K562 (cell line): ENCODE measurements around the gene NUP107. TPM values are rescaled to one million over a fixed set of nuclear protein-coding genes. Genes with fewer than 3 reads are reported as not detected.

Experiments
- EWSR1 ChIP-seq: fragments of 450-650 bp; IDR thresholded peaks from 2 replicates; pipeline ENCODE4 v1.6.1; 2018; ENCODE audit warnings: borderline replicate concordance, mild to moderate bottlenecking, low read depth, moderate library complexity; ENCODE audit not compliant: partially characterized antibody
- HDAC1 ChIP-seq, 2 experiments: fragments of 450-650 bp; IDR thresholded peaks; 2 replicates each; pipeline ENCODE4 v1.6.1; 2016 to 2017; ENCODE audit warnings: inconsistent platforms in 1 of 2, mild to moderate bottlenecking in 1 of 2, moderate library complexity in 1 of 2
- HNRNPK ChIP-seq: fragments of 200-400 bp; formaldehyde crosslinking; IDR thresholded peaks from one replicate; pipeline ENCODE4 v1.6.1; 2018; ENCODE audit warnings: mild to moderate bottlenecking, low read depth, low read length; ENCODE audit not compliant: poor library complexity, severe bottlenecking
- ILK ChIP-seq: fragments of 450-650 bp; IDR thresholded peaks from 2 replicates; pipeline ENCODE4 v1.6.1; 2016; ENCODE audit warnings: missing genetic modification characterization, low read depth, mild to moderate bottlenecking, missing compliant biosample characterization, moderate library complexity, borderline replicate concordance
- MECOM ChIP-seq: fragments of 250-450 bp; sonication (Bioruptor Pico); IDR thresholded peaks from 2 replicates; pipeline ENCODE4 v1.8.0; 2022; ENCODE audit warnings: inconsistent platforms
- MEF2D ChIP-seq: conservative IDR thresholded peaks from 2 replicates; pipeline ENCODE4 v1.6.1; 2016; ENCODE audit warnings: low read depth, missing genetic modification characterization, missing compliant biosample characterization
- NCOR1 ChIP-seq: fragments of 450-650 bp; IDR thresholded peaks from 2 replicates; pipeline ENCODE4 v1.6.1; 2016; ENCODE audit warnings: mild to moderate bottlenecking, moderate library complexity
- NELFE ChIP-seq: IDR thresholded peaks from 2 replicates; pipeline ENCODE4 v1.6.1; 2011; ENCODE audit warnings: mild to moderate bottlenecking; ENCODE audit not compliant: insufficient read depth, insufficient read length
- NONO ChIP-seq, 2 experiments: fragments of 200-400 bp in 1 of 2; fragments of 450-650 bp in 1 of 2; formaldehyde crosslinking in 1 of 2; IDR thresholded peaks; 2 replicates each; pipeline ENCODE4 v1.6.1; 2017; ENCODE audit warnings: low read depth in 2 of 2, mild to moderate bottlenecking in 2 of 2, moderate library complexity in 2 of 2, low read length in 1 of 2
- SMARCC2 ChIP-seq: fragments of 450-650 bp; IDR thresholded peaks from 2 replicates; pipeline ENCODE4 v1.6.1; 2017; ENCODE audit warnings: antibody characterized with exemption, moderate library complexity, mild to moderate bottlenecking, low read depth
- SNRNP70 ChIP-seq: fragments of 200-400 bp; formaldehyde crosslinking; optimal IDR thresholded peaks from 2 replicates; pipeline ENCODE3; 2017; ENCODE audit warnings: low read depth, low read length
- THAP12 ChIP-seq: fragments of 250-450 bp; sonication (Bioruptor Pico); IDR thresholded peaks from 2 replicates; pipeline ENCODE4 v1.9.0; 2021; ENCODE audit warnings: mild to moderate bottlenecking, inconsistent platforms
- ZKSCAN3 ChIP-seq: fragments of 250-450 bp; sonication (Bioruptor Pico); IDR thresholded peaks from 2 replicates; pipeline ENCODE4 v1.4.0; 2020
- ZNF175 ChIP-seq: fragments of 200-800 bp; sonication (Bioruptor generic); IDR thresholded peaks from 2 replicates; pipeline ENCODE4 v1.6.1; 2016; ENCODE audit warnings: low read depth, mild to moderate bottlenecking, missing genetic modification characterization, missing compliant biosample characterization
- ZNF197 ChIP-seq: fragments of 200-800 bp; sonication (Bioruptor generic); IDR thresholded peaks from 2 replicates; pipeline ENCODE4 v1.6.1; 2016; ENCODE audit warnings: low read depth, missing genetic modification characterization, missing compliant biosample characterization
- ZNF212 ChIP-seq: fragments of 450-650 bp; formaldehyde crosslinking; IDR thresholded peaks from 2 replicates; pipeline ENCODE4 v1.4.0; 2020; ENCODE audit warnings: mild to moderate bottlenecking
- ZNF780A ChIP-seq: fragments of 250-450 bp; sonication (Bioruptor Pico); IDR thresholded peaks from 2 replicates; pipeline ENCODE4 v1.5.0; 2021; ENCODE audit warnings: mild to moderate bottlenecking
- polyA plus RNA-seq, 8 experiments: library from polyadenylated mRNA; depleted of rRNA in 4 of 8; stranded (reverse) in 5 of 8; unstranded in 3 of 8; fragments of >200 nt; fragmentation: Nextera tagmentation in 2 of 8; fragmentation: Illumina TruSeq in 1 of 8; extraction: Ambion mirVana in 2 of 8; extraction: Trizol in 1 of 8; gene quantifications; 2 replicates each; pipeline versions ENCODE4 v1.2.1 to v1.2.3, GENCODE V29; 2011 to 2014; ENCODE audit warnings: inconsistent platforms in 1 of 8, missing spikeins in 1 of 8
- total RNA-seq, 7 experiments: library from RNA; depleted of rRNA in 6 of 7; stranded (reverse); fragments of >200 nt in 6 of 7; fragmentation: Illumina TruSeq in 2 of 7; extraction: Trizol in 2 of 7; gene quantifications; 2 replicates each; pipeline versions ENCODE4 v1.2.1 to v1.2.3, GENCODE V29; 2011 to 2021; ENCODE audit warnings: low replicate concordance in 1 of 7
- TF ChIP-seq, protein P1 (sequence below): fragments of 450-650 bp; IDR thresholded peaks from 2 replicates; pipeline ENCODE4 v1.6.1; 2016; ENCODE audit warnings: missing biosample characterization, missing genetic modification characterization
- TF ChIP-seq, protein P2 (sequence below), 2 experiments: fragments of 450-650 bp in 1 of 2; IDR thresholded peaks; 2 replicates each; pipeline ENCODE4 v1.6.1; 2011 to 2017; ENCODE audit warnings: low read depth in 2 of 2, antibody characterized with exemption in 1 of 2, borderline replicate concordance in 1 of 2, low read length in 1 of 2, mild to moderate bottlenecking in 1 of 2, mixed read lengths in 1 of 2; ENCODE audit not compliant: control insufficient read depth in 1 of 2

Gene NUP107
- total and polyA plus RNA-seq, 9 of the 15 experiments (the other 6 are each of a cell fraction or from before 2014, with no cell fraction given): 129 to 277 (median 199) TPM

DNA sequence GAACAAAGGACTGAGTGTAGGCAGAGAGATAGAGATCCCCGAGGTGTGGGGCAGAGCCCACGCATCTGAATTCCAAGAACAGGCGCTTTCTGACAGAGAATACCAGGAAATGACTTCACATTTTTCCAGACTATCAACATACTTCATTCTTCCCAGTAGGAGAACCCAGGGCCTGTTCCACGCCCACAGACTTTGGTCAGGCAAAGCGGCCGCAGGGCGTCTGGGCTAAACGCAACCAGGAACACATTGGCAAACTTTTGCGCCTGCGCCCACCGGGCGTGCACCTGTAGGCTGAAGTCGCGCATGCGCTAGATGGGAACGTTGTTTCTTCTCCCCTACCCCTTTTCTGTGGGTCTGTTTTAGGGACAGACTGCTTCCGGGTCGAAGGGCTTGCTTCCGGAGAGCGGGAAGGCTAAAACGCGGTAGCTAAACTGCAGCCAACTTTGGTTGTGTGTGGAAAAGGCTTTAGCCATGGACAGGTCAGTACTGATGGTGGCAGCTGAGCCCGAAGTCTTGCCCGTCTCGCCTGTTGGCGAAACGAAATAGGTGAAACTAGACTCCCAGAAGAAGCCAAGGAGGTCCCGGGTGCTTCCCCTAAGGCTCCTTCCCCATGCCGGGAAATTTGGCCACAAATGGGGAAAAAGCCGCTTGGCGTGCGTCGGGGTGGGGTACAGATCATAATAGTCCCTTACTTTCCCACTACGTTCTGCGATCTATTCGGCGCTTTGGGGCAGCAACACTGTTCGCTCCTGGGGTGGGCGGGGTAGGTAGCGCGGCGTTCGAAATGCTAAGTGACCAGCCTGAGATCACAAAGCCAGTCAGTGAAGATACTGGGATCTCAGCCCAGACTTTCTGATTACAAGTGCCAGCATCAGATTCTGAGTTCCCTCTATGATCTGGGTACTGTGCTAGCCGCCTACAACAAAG is at the start of gene NUP107 (continued):
- TF ChIP-seq NCOR1: peak; percentile 79; the same call in 1 of the 2 replicates
- TF ChIP-seq, protein P1, sequence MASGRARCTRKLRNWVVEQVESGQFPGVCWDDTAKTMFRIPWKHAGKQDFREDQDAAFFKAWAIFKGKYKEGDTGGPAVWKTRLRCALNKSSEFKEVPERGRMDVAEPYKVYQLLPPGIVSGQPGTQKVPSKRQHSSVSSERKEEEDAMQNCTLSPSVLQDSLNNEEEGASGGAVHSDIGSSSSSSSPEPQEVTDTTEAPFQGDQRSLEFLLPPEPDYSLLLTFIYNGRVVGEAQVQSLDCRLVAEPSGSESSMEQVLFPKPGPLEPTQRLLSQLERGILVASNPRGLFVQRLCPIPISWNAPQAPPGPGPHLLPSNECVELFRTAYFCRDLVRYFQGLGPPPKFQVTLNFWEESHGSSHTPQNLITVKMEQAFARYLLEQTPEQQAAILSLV (tag): no peak
- no peak for TF ChIP-seq MECOM (CRISPR knock-in tag)
- TF ChIP-seq SNRNP70: no peak
- TF ChIP-seq, protein P2, sequence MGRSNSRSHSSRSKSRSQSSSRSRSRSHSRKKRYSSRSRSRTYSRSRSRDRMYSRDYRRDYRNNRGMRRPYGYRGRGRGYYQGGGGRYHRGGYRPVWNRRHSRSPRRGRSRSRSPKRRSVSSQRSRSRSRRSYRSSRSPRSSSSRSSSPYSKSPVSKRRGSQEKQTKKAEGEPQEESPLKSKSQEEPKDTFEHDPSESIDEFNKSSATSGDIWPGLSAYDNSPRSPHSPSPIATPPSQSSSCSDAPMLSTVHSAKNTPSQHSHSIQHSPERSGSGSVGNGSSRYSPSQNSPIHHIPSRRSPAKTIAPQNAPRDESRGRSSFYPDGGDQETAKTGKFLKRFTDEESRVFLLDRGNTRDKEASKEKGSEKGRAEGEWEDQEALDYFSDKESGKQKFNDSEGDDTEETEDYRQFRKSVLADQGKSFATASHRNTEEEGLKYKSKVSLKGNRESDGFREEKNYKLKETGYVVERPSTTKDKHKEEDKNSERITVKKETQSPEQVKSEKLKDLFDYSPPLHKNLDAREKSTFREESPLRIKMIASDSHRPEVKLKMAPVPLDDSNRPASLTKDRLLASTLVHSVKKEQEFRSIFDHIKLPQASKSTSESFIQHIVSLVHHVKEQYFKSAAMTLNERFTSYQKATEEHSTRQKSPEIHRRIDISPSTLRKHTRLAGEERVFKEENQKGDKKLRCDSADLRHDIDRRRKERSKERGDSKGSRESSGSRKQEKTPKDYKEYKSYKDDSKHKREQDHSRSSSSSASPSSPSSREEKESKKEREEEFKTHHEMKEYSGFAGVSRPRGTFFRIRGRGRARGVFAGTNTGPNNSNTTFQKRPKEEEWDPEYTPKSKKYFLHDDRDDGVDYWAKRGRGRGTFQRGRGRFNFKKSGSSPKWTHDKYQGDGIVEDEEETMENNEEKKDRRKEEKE (IDR thresholded peaks at IDR 0.05; ENCODE audit: borderline replicate concordance in 1 of 2, control insufficient read depth in 1 of 2, low read depth in 2 of 2, low read length in 1 of 2): peak in 1 of 2 experiments; percentile 93; a peak in 2 of 4 replicates
- TF ChIP-seq SMARCC2: 0 out of 2 replicates have a peak, but pooled peaks have one; percentile 13
- TF ChIP-seq HNRNPK: no peak
- TF ChIP-seq EWSR1: no peak
- TF ChIP-seq NONO (IDR thresholded peaks at IDR 0.05; ENCODE audit: low read depth in 2 of 2, low read length in 1 of 2): 0 out of 4 replicates have a peak, but pooled peaks of 1 of the 2 experiments have one; percentile 40
- no peak for TF ChIP-seq NELFE
- peak in 1 of 2 experiments; percentile 84; a peak in 1 of 4 replicates for TF ChIP-seq HDAC1 (IDR thresholded peaks at IDR 0.05)
- TF ChIP-seq ZNF212 (CRISPR knock-in tag): no peak
- TF ChIP-seq ZKSCAN3 (CRISPR knock-in tag): no peak
- TF ChIP-seq ILK (tag): no peak
- peak; percentile 47; the same call in 1 of the 2 replicates for TF ChIP-seq ZNF175 (CRISPR knock-in tag)
- TF ChIP-seq MEF2D (tag): 0 out of 2 replicates have a peak, but pooled peaks have one; percentile 21
- no peak for TF ChIP-seq ZNF780A
- TF ChIP-seq THAP12 (CRISPR knock-in tag): peak; percentile 68; the same call in 1 of the 2 replicates
- 0 out of 2 replicates have a peak, but pooled peaks have one; percentile 63 for TF ChIP-seq ZNF197
